ENCODE data around the gene SULT4A1. TPM values are rescaled to one million over a fixed set of nuclear protein-coding genes. Genes with fewer than 3 reads are reported as not detected.

The SULT4A1 gene
- total RNA-seq, 1 experiment from 2014 or later: 8.4 TPM

DNA sequence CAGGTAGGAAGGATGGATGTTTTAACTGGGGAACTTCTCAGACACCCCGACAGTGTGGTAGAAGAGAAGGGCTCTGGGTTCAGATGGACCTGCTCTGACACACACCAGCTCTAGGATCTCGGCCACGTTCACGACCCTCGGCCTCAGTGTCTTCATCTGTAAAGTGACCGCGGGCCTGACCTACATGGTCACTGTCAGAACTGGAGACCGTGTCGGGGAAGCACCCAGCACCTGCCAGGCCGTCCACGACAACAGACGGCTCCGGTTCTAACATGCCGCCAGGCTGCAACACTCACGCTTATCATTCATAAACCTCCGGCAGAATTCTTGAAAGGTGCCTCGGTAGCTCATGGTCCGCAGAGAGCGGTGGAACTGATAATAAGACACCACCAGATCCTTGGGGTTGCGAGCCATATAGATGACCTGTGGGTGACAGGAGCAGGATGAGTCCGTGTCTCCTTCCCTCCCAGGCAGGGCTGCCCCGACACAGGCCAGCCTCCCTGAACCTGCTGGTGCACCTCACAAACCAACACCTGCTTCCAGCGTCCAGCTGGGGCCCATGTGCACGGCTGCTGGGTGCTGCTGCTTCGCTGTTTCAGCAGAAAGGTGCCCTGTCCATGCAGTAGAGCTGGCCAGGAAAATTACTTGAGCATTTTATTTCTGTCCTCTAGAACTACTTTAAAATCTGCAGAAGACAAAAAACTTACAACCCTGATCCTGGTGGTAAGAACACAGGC, 23.6 kb downstream of the SULT4A1 start:
- no peak for DNase-seq (ENCODE audit: low read depth, low spot score)
- no peak for ATAC-seq
- Histone ChIP-seq H3K27ac (ENCODE audit: low read depth, low read length) (no peak overlapping the region), H3K4me3 (replicated peaks in 1 of 2; ENCODE audit: low read depth in 1 of 2, low read length in 2 of 2) (no peak overlapping the region), H3K9me3 (ENCODE audit: control insufficient read depth in 1 of 2, insufficient read depth in 1 of 2, low read depth in 1 of 2, low read length in 2 of 2) (no peaks in the 10 kb centered on the region), H3K36me3 (ENCODE audit: control insufficient read depth in 1 of 2, insufficient read depth in 2 of 2, low read length in 2 of 2) (no peaks in the 10 kb centered on the region), H3K4me2 (ENCODE audit: low read length) (no peak overlapping the region), H3K9ac (ENCODE audit: low read length) (no peak overlapping the region), H3K27me3 (ENCODE audit: insufficient read depth, low read length) (no peaks in the 10 kb centered on the region), H3K4me1 (ENCODE audit: control insufficient read depth in 1 of 2, insufficient read depth in 2 of 2, low read length in 2 of 2) (no peaks in the 10 kb centered on the region), H4K20me1 (ENCODE audit: insufficient read depth) (no peaks in the 10 kb centered on the region), H3K79me2 (ENCODE audit: insufficient read depth, low read length) (peaks cover 4% of the 10 kb centered on the region; the same call in 1 of the 2 replicates), H2AFZ (ENCODE audit: low read depth, low read length, poor library complexity, severe bottlenecking) (no peak overlapping the region), H3K9me2 (ENCODE audit: insufficient read depth) (no peaks in the 10 kb centered on the region)
- ChIA-PET POLR2A (no interaction called here), RAD21 (ENCODE audit: low non-redundant PET in 1 of 2, low total read pairs in 2 of 2, uncharacterized antibody in 2 of 2, unreplicated experiment in 2 of 2) (no interaction called here), CTCF (no interaction called here)
- intact Hi-C loops (cut with micrococcal nuclease): no loop called here
- TF ChIP-seq RAD21 (IDR thresholded peaks at IDR 0.05; ENCODE audit: low read depth) (no peak), FOSL1 (IDR thresholded peaks at IDR 0.05; ENCODE audit: low read depth) (no peak), ZNF274 (IDR thresholded peaks at IDR 0.05; ENCODE audit: low read depth, low read length) (no peak), CBX3 (IDR thresholded peaks at IDR 0.05; ENCODE audit: low read depth) (no peak), EZH2phosphoT487 (IDR thresholded peaks at IDR 0.05; ENCODE audit: borderline replicate concordance) (no peak)
- no TSS peak for BruUV-seq (replicated peaks)

DNA sequence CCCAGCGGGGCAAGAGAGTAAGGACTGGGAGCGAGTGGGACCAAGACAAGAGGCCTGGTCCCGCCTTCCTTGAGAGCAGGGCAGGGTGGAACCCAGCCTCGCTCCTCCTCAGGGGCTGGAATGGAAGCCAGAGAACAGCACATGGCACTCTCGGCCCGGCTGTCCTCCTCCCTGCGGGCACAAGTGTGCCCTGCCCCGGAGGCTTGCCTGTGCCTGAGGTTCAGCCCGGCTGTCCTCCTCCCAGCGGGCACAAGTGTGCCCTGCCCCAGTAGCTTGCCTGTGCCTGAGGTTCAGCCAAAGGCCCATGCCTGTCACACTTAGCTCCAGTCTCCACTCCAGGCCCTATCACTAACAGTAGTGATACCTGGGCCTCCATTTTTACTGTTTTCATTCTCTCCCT, 24.2 kb downstream of the SULT4A1 start:
- Histone ChIP-seq H3K4me1 (ENCODE audit: control insufficient read depth in 1 of 2, insufficient read depth in 2 of 2, low read length in 2 of 2) (no peaks in the 10 kb centered on the region), H3K4me2 (ENCODE audit: low read length) (no peak overlapping the region), H3K79me2 (ENCODE audit: insufficient read depth, low read length) (peaks cover 4% of the 10 kb centered on the region; the same call in 1 of the 2 replicates), H3K27me3 (ENCODE audit: insufficient read depth, low read length) (no peaks in the 10 kb centered on the region), H3K27ac (ENCODE audit: low read depth, low read length) (no peak overlapping the region), H2AFZ (ENCODE audit: low read depth, low read length, poor library complexity, severe bottlenecking) (no peak overlapping the region), H3K9me3 (ENCODE audit: control insufficient read depth in 1 of 2, insufficient read depth in 1 of 2, low read depth in 1 of 2, low read length in 2 of 2) (no peaks in the 10 kb centered on the region), H3K9me2 (ENCODE audit: insufficient read depth) (no peaks in the 10 kb centered on the region), H4K20me1 (ENCODE audit: insufficient read depth) (no peaks in the 10 kb centered on the region), H3K4me3 (replicated peaks in 1 of 2; ENCODE audit: low read depth in 1 of 2, low read length in 2 of 2) (no peak overlapping the region), H3K36me3 (ENCODE audit: control insufficient read depth in 1 of 2, insufficient read depth in 2 of 2, low read length in 2 of 2) (no peaks in the 10 kb centered on the region), H3K9ac (ENCODE audit: low read length) (no peak overlapping the region)
- no peak for ATAC-seq
- intact Hi-C loops (cut with micrococcal nuclease): no loop called here
- RAD21 ChIA-PET (ENCODE audit: low non-redundant PET in 1 of 2, low total read pairs in 2 of 2, uncharacterized antibody in 2 of 2, unreplicated experiment in 2 of 2): no interaction called here
- no TSS peak for BruUV-seq (replicated peaks)
- no peak for DNase-seq (ENCODE audit: low read depth, low spot score)
- CTCF ChIA-PET: no interaction called here
- POLR2A ChIA-PET: no interaction called here
- TF ChIP-seq ZNF274 (IDR thresholded peaks at IDR 0.05; ENCODE audit: low read depth, low read length) (no peak), YY1 (IDR thresholded peaks at IDR 0.05; ENCODE audit: extremely low read depth, insufficient replicate concordance, low read depth, low read length) (no peak), SP1 (IDR thresholded peaks at IDR 0.05; ENCODE audit: low read depth) (no peak), SRF (IDR thresholded peaks at IDR 0.05; ENCODE audit: low read depth) (no peak), FOSL1 (IDR thresholded peaks at IDR 0.05; ENCODE audit: low read depth) (no peak), ZFX (IDR thresholded peaks at IDR 0.05) (no peak), JUND (IDR thresholded peaks at IDR 0.05) (no peak), POLR2AphosphoS5 (IDR thresholded peaks at IDR 0.05; ENCODE audit: low read depth, low read length) (no peak), EZH2phosphoT487 (IDR thresholded peaks at IDR 0.05; ENCODE audit: borderline replicate concordance) (no peak), SIN3A (IDR thresholded peaks at IDR 0.05; ENCODE audit: low read depth) (no peak)
- TF ChIP-seq, protein P1, sequence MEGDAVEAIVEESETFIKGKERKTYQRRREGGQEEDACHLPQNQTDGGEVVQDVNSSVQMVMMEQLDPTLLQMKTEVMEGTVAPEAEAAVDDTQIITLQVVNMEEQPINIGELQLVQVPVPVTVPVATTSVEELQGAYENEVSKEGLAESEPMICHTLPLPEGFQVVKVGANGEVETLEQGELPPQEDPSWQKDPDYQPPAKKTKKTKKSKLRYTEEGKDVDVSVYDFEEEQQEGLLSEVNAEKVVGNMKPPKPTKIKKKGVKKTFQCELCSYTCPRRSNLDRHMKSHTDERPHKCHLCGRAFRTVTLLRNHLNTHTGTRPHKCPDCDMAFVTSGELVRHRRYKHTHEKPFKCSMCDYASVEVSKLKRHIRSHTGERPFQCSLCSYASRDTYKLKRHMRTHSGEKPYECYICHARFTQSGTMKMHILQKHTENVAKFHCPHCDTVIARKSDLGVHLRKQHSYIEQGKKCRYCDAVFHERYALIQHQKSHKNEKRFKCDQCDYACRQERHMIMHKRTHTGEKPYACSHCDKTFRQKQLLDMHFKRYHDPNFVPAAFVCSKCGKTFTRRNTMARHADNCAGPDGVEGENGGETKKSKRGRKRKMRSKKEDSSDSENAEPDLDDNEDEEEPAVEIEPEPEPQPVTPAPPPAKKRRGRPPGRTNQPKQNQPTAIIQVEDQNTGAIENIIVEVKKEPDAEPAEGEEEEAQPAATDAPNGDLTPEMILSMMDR (IDR thresholded peaks at IDR 0.05 in 2 of 3, conservative IDR thresholded peaks at IDR 0.05 in 1 of 3; ENCODE audit: borderline replicate concordance in 1 of 3, insufficient read depth in 1 of 3, low read depth in 2 of 3, low read length in 2 of 3): no peak

Data from HCT116 (cell line).